PC-3 (cell line): Measurements from ENCODE around the gene ZBED6. TPM values are rescaled to one million over a fixed set of nuclear protein-coding genes. Genes with fewer than 3 reads are reported as not detected.

Experiments
- ATAC-seq: fragments of 200-7000 bp; cut with Tn5 transposase; 2 replicates; pipeline ENCODE4 v1.9.1; 2020; ENCODE audit warnings: mild to moderate bottlenecking, moderate library complexity
- BruUV-seq: library from RNA; stranded (reverse); fragments of 400-500 nt; replicated peaks from 2 replicates; lab custom pipeline; 2021; lab: Mats Ljungman, UMichigan
- CTCF ChIA-PET: fragments of 300-600 bp; sonication (Branson Sonifier 250); formaldehyde crosslinking; loops from one replicate; lab custom pipeline; 2022; ENCODE audit warnings: antibody characterized with exemption; lab: Charles Lee
- POLR2A ChIA-PET: fragments of 300-600 bp; sonication (Branson Sonifier 250); formaldehyde crosslinking; loops from one replicate; lab custom pipeline; 2022; ENCODE audit warnings: antibody characterized with exemption; ENCODE audit not compliant: unreplicated experiment; lab: Charles Lee
- DNase-seq: peaks from one replicate; pipeline ENCODE4 v3.0.0-alpha.2; 2015
- H2AFZ ChIP-seq: fragments of 300-600 bp; sonication (generic); 2 replicates; pipeline ENCODE4 v1.6.0; 2016; ENCODE audit warnings: antibody characterized with exemption, low read length
- H3F3A ChIP-seq: fragments of 300-600 bp; sonication (generic); one replicate; pipeline ENCODE4 v1.6.0; 2017; ENCODE audit warnings: antibody characterized with exemption, low read length, control low read depth, mild to moderate bottlenecking; ENCODE audit not compliant: unreplicated experiment
- H3K27ac ChIP-seq: fragments of 300-600 bp; sonication (generic); 2 replicates; pipeline ENCODE4 v1.5.1; 2016; ENCODE audit warnings: mild to moderate bottlenecking, low read length
- H3K27me3 ChIP-seq: fragments of 300-600 bp; sonication (generic); 2 replicates; pipeline ENCODE4 v1.6.1; 2016; ENCODE audit warnings: low read length, mixed read lengths
- H3K36me3 ChIP-seq: fragments of 300-600 bp; sonication (generic); 2 replicates; pipeline ENCODE4 v1.6.1; 2016; ENCODE audit warnings: low read depth, mixed run types, low read length, mixed read lengths
- H3K4me1 ChIP-seq: fragments of 300-600 bp; sonication (generic); 2 replicates; pipeline ENCODE4 v1.5.1; 2016; ENCODE audit warnings: low read length; ENCODE audit not compliant: insufficient read depth
- H3K4me2 ChIP-seq: fragments of 300-600 bp; sonication (generic); 2 replicates; pipeline ENCODE4 v1.6.0; 2016; ENCODE audit warnings: low read length
- H3K4me3 ChIP-seq: fragments of 300-600 bp; sonication (generic); 2 replicates; pipeline ENCODE4 v1.5.1; 2016; ENCODE audit warnings: mild to moderate bottlenecking, low read length, mixed read lengths
- H3K79me2 ChIP-seq: fragments of 300-600 bp; sonication (generic); 2 replicates; pipeline ENCODE4 v1.6.1; 2017; ENCODE audit warnings: low read length, mixed read lengths
- H3K9ac ChIP-seq: fragments of 300-600 bp; sonication (generic); 2 replicates; pipeline ENCODE4 v1.6.0; 2016; ENCODE audit warnings: mild to moderate bottlenecking, low read length
- H3K9me2 ChIP-seq: fragments of 300-600 bp; sonication (generic); replicated peaks from 2 replicates; pipeline ENCODE4 v1.6.1; 2016; ENCODE audit warnings: mixed run types, low read length, mixed read lengths
- H3K9me3 ChIP-seq: fragments of 300-600 bp; sonication (generic); 2 replicates; pipeline ENCODE4 v1.6.1; 2016; ENCODE audit warnings: low read length, mixed read lengths
- H4K20me1 ChIP-seq: fragments of 300-600 bp; sonication (generic); 2 replicates; pipeline ENCODE4 v1.6.1; 2016; ENCODE audit warnings: low read length, mixed read lengths
- EZH2 ChIP-seq: fragments of 300-600 bp; sonication (generic); IDR thresholded peaks from one replicate; pipeline ENCODE4 v1.6.1; 2017; ENCODE audit warnings: antibody characterized with exemption, mild to moderate bottlenecking, low read length; ENCODE audit not compliant: unreplicated experiment
- EZH2phosphoT487 ChIP-seq: fragments of 300-600 bp; sonication (generic); IDR thresholded peaks from 2 replicates; pipeline ENCODE4 v1.6.1; 2018; ENCODE audit warnings: mild to moderate bottlenecking, antibody characterized with exemption, low read length, borderline replicate concordance
- intact Hi-C: fragments of 100-400 bp; cut with micrococcal nuclease; formaldehyde crosslinking; loops from 2 replicates; pipeline ENCODE4 v1.9.0; 2023
- total RNA-seq: library from RNA; depleted of rRNA; stranded (reverse); fragments of >200 nt; gene quantifications from 2 replicates; pipeline ENCODE4 v1.2.3, GENCODE V29; 2014
- TF ChIP-seq, protein P1 (sequence below): fragments of 300-600 bp; sonication (generic); conservative IDR thresholded peaks from 2 replicates; pipeline ENCODE4 v1.5.1; 2017; ENCODE audit warnings: antibody characterized with exemption, low read depth, mild to moderate bottlenecking, low read length

Gene ZBED6
- total RNA-seq, 1 experiment from 2014 or later, result 12.9 TPM

DNA sequence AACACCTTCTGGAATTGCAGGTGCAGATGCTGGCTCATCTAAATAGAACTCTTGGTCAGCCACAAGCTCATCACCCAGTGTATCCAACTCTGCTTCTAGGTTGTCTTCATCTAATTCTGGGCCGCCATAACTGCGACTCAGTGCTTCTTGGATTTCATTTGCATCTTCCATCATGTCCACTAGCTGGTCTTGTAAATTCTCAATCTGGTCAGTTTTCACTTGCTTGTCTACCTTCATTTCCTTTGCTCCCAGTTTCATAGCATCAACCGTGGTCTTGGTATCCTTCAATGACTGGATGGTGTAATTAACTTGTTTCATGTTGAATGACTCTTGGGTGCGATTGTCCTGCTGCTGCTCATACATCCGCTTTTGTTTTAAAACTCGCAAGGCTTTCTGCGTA, 10.3 kb downstream of the ZBED6 start:
- H3K27ac ChIP-seq, result no peak overlapping the region
- no peak overlapping the region for H2AFZ ChIP-seq
- H3K36me3 ChIP-seq, result peaks cover 41% of the 10 kb centered on the region
- H3F3A ChIP-seq, result no peaks in the 10 kb centered on the region
- no TSS peak for BruUV-seq
- no peak for DNase-seq
- ATAC-seq, result no peak
- no peak overlapping the region for H3K4me3 ChIP-seq
- no peak overlapping the region for H3K4me2 ChIP-seq
- no peaks in the 10 kb centered on the region for H3K9me2 ChIP-seq
- no peaks in the 10 kb centered on the region for H3K4me1 ChIP-seq
- ChIA-PET POLR2A (no interaction called here), CTCF (no interaction called here)
- H3K9me3 ChIP-seq, result no peaks in the 10 kb centered on the region
- H3K79me2 ChIP-seq, result peaks cover 91% of the 10 kb centered on the region
- intact Hi-C loops, result no loop called here
- no peaks in the 10 kb centered on the region for H3K27me3 ChIP-seq
- no peak for TF ChIP-seq EZH2
- TF ChIP-seq, protein P1, sequence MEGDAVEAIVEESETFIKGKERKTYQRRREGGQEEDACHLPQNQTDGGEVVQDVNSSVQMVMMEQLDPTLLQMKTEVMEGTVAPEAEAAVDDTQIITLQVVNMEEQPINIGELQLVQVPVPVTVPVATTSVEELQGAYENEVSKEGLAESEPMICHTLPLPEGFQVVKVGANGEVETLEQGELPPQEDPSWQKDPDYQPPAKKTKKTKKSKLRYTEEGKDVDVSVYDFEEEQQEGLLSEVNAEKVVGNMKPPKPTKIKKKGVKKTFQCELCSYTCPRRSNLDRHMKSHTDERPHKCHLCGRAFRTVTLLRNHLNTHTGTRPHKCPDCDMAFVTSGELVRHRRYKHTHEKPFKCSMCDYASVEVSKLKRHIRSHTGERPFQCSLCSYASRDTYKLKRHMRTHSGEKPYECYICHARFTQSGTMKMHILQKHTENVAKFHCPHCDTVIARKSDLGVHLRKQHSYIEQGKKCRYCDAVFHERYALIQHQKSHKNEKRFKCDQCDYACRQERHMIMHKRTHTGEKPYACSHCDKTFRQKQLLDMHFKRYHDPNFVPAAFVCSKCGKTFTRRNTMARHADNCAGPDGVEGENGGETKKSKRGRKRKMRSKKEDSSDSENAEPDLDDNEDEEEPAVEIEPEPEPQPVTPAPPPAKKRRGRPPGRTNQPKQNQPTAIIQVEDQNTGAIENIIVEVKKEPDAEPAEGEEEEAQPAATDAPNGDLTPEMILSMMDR, result no peak
- no peak for TF ChIP-seq EZH2phosphoT487
- no peak overlapping the region for H3K9ac ChIP-seq
- peaks cover 9% of the 10 kb centered on the region for H4K20me1 ChIP-seq

DNA sequence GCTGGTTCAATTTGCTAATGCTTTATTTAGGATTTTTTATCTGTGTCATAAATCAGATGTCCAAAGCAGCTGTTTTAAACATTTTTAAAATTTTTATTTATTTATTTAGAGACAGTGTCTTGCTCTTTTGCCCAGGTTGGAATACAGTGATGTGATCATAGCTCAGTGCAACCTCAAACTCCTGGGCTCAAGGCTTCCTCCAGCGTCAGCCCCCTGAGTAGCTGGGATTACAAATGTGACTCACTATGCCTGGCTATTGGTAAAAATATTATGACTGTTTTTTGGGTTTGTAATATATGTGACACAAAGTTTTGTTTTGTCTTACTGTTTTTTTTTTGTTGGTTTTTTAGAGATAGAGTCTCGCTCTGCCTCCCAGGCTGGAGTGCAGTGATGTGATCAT, 11.8 kb downstream of the ZBED6 start:
- Histone ChIP-seq H3K27ac (no peak overlapping the region), H3K4me3 (no peak overlapping the region), H2AFZ (no peak overlapping the region), H3K4me2 (no peak overlapping the region), H3F3A (no peaks in the 10 kb centered on the region), H3K9me3 (no peaks in the 10 kb centered on the region), H3K36me3 (peaks cover 33% of the 10 kb centered on the region), H3K9me2 (no peaks in the 10 kb centered on the region), H3K27me3 (no peaks in the 10 kb centered on the region), H3K79me2 (peaks cover 84% of the 10 kb centered on the region), H3K4me1 (no peaks in the 10 kb centered on the region), H4K20me1 (no peaks in the 10 kb centered on the region; the same call in 1 of the 2 replicates), H3K9ac (no peak overlapping the region)
- ChIA-PET POLR2A (no interaction called here), CTCF (no interaction called here)
- no peak for DNase-seq
- ATAC-seq, result no peak
- no TSS peak for BruUV-seq
- TF ChIP-seq, protein P1, result no peak
- TF ChIP-seq EZH2phosphoT487 (no peak), EZH2 (no peak)
- intact Hi-C loops, result no loop called here

DNA sequence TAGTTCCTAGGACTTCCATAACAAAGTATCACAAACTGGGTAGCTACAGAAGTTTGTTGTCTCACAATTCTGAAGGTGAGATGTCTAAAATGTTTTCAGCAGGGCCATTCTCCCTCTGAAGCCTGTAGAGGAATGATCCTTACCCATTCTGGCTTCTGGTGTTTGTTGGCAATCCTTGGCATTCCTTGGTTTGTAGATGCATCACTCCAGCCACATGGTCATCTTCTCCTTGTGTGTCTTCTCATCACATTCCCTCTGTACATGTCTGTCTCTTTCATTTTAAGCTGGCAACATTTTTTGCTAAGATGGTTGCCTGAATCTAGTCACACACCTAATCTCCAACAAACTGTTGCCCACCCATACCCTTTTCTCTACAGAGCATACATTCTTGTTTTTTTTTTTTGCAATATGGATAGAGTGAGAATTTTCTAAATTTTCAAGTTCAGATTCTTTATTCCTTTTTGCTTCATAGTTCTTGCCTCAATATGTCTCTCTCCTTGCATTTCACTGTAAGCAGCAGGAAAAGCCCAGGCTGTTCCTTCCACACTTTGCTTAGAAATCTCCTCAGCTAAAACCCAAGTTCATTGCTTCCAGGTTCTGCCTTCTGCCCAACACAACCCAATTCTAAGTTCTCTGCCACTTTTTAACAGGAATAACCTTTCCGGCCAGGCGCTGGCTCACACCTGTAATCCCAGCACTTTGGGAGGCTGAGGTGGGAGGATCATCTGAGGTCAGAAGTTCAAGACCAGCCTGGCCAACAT, 18.3 kb downstream of the ZBED6 start:
- POLR2A ChIA-PET, result no interaction called here
- CTCF ChIA-PET, result no interaction called here
- H3K36me3 ChIP-seq, result peaks cover 41% of the 10 kb centered on the region
- no peak overlapping the region for H3K9ac ChIP-seq
- peaks cover 53% of the 10 kb centered on the region for H3K79me2 ChIP-seq
- no peak overlapping the region for H3K27ac ChIP-seq
- H3K9me2 ChIP-seq, result no peaks in the 10 kb centered on the region
- H3K27me3 ChIP-seq, result no peaks in the 10 kb centered on the region
- H2AFZ ChIP-seq, result no peak overlapping the region
- ATAC-seq (no peak), DNase-seq (no peak)
- intact Hi-C loops, result no loop called here
- no peaks in the 10 kb centered on the region for H3K9me3 ChIP-seq
- no peaks in the 10 kb centered on the region for H3F3A ChIP-seq
- H3K4me1 ChIP-seq, result no peaks in the 10 kb centered on the region
- no peak overlapping the region for H3K4me3 ChIP-seq
- peaks cover 3% of the 10 kb centered on the region; the same call in 1 of the 2 replicates for H4K20me1 ChIP-seq
- no peak overlapping the region for H3K4me2 ChIP-seq
- TF ChIP-seq, protein P1, result no peak
- TF ChIP-seq EZH2 (no peak), EZH2phosphoT487 (no peak)
- no TSS peak for BruUV-seq
